Gastrocnemius medialis (tissue), 4 donors: ENCODE data around the gene VPS37D.

Experiments
- POLR2A ChIP-seq, 2 donors: fragments of 450-650 bp; IDR thresholded peaks; one replicate each; pipeline ENCODE4 v1.6.1; 2017; ENCODE audit warnings: antibody characterized with exemption in 2 of 2, mild to moderate bottlenecking in 2 of 2, moderate library complexity in 2 of 2
- TF ChIP-seq, protein P1 (sequence below), 5 experiments: fragments of 450-650 bp in 3 of 5; fragments of 200-600 bp in 2 of 5; sonication (generic) in 2 of 5; IDR thresholded peaks in 4 of 5; conservative IDR thresholded peaks in 1 of 5; 1 replicate in 4 of 5; 2 replicates in 1 of 5; pipeline ENCODE4 v1.5.1; 2016 to 2019; ENCODE audit warnings: antibody characterized with exemption in 5 of 5, mild to moderate bottlenecking in 3 of 5, moderate library complexity in 3 of 5

DNA sequence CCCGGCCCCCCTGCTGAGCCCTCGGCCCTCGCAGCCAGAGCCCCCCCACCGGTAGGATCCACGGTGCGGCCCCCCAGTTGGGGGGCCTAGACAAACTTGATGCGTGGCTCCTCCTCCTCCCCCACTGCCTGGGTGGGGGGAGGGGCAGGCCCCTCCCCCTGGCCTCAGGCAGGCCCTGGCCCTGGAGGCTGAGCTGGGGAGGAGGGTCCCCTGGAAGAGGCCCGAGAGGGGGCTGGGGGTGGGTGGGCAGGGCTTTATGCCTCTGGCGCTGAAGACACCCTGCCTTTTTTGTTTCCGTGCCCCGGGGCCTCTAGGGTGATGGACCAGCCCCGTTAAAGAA lies 3.7 kb downstream of the VPS37D start:
- TF ChIP-seq, protein P1, sequence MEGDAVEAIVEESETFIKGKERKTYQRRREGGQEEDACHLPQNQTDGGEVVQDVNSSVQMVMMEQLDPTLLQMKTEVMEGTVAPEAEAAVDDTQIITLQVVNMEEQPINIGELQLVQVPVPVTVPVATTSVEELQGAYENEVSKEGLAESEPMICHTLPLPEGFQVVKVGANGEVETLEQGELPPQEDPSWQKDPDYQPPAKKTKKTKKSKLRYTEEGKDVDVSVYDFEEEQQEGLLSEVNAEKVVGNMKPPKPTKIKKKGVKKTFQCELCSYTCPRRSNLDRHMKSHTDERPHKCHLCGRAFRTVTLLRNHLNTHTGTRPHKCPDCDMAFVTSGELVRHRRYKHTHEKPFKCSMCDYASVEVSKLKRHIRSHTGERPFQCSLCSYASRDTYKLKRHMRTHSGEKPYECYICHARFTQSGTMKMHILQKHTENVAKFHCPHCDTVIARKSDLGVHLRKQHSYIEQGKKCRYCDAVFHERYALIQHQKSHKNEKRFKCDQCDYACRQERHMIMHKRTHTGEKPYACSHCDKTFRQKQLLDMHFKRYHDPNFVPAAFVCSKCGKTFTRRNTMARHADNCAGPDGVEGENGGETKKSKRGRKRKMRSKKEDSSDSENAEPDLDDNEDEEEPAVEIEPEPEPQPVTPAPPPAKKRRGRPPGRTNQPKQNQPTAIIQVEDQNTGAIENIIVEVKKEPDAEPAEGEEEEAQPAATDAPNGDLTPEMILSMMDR (IDR thresholded peaks at IDR 0.05 in 4 of 5, conservative IDR thresholded peaks at IDR 0.05 in 1 of 5), result no peak
- no peak for TF ChIP-seq POLR2A (IDR thresholded peaks at IDR 0.05)
